Measurements from ENCODE around the gene DSCAM.

The DSCAM gene

GRCh38 chr21:40164905-40165772, 681.8 kb downstream of the DSCAM start:
- Mint-ChIP-seq H3K4me3 (no peak overlapping the region), H3K27me3 (ENCODE audit: low read depth) (no peaks in the 10 kb centered on the region), H3K4me1 (ENCODE audit: low read depth) (no peaks in the 10 kb centered on the region), H3K27ac (no peak overlapping the region), H3K36me3 (ENCODE audit: low read depth) (no peaks in the 10 kb centered on the region), H3K9me3 (peaks cover 8% of the 10 kb centered on the region)

GRCh38 chr21:40162075-40162474, 684.9 kb downstream of the DSCAM start:
- Mint-ChIP-seq H3K4me3 (no peak overlapping the region), H3K36me3 (ENCODE audit: low read depth) (no peaks in the 10 kb centered on the region), H3K4me1 (ENCODE audit: low read depth) (no peaks in the 10 kb centered on the region), H3K9me3 (no peaks in the 10 kb centered on the region), H3K27me3 (ENCODE audit: low read depth) (no peaks in the 10 kb centered on the region), H3K27ac (no peak overlapping the region)

DNA sequence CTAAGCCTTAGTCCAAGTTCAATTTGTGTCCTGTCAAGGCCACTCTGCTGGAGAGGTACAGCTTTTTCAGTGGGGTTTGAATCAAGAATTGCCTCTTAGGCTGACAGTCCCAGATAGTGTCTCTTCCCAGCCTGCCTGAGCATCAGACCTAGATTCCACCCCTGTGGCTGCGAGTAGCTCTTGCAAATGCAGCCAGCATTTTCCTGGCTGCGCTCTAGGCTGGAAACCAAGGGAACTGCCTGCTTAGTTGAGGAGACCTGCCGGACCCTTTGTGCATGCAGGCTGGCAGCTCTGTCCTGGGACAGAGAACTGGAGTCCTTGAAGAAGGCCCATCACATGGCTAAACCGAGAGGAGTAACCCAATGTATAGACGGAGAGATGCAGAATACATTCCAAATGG, 686.0 kb downstream of the DSCAM start:
- H3K4me3 Mint-ChIP-seq = no peak overlapping the region
- H3K9me3 Mint-ChIP-seq = peaks cover 4% of the 10 kb centered on the region
- H3K27me3 Mint-ChIP-seq (ENCODE audit: low read depth) = no peaks in the 10 kb centered on the region
- H3K36me3 Mint-ChIP-seq (ENCODE audit: low read depth) = no peaks in the 10 kb centered on the region
- H3K4me1 Mint-ChIP-seq (ENCODE audit: low read depth) = no peaks in the 10 kb centered on the region
- no peak overlapping the region for H3K27ac Mint-ChIP-seq

DNA sequence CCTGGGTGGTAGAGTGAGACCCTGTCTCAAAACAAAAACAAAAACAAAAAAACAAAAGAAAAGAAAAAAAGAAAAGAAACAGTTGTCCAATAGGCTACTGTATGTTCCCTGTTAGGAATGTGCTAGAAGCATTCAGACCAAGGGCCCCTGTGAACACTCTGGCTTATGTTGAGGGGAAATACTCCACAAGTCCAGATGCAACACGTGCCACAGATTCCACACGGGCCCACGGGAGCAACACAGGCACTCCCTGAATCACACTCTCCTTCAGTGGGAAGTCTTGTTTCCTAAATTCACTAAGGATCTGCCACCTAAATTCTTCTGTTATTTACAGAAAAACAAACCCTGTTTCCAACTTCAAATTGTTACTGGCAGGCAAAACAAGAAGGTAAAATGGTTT, 688.6 kb downstream of the DSCAM start:
- Mint-ChIP-seq H3K27ac (no peak overlapping the region), H3K9me3 (peaks cover 5% of the 10 kb centered on the region), H3K36me3 (ENCODE audit: low read depth) (no peaks in the 10 kb centered on the region), H3K27me3 (ENCODE audit: low read depth) (no peaks in the 10 kb centered on the region), H3K4me1 (ENCODE audit: low read depth) (no peaks in the 10 kb centered on the region), H3K4me3 (no peak overlapping the region)

DNA sequence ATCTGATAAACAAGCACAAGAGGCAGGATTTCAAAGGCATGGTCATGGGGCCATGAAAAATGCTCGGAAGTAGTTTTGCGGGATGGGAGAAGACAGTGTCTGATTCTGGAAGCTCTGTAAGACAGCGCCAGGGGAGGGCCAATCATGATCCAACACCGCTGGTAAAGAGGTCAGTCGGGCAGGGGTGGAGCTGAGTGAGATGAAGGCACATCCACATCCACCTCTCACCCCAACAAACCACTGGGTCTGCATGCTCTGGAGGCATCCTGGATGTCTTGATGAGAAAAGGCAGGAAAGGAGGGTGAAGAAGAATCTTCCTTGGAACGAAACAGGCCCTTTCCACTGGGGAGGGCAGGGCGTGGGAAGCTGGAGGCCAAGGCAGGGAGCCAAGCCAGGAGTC, 691.4 kb downstream of the DSCAM start:
- Mint-ChIP-seq H3K36me3 (ENCODE audit: low read depth) (no peaks in the 10 kb centered on the region), H3K27ac (no peak overlapping the region), H3K9me3 (peaks cover 5% of the 10 kb centered on the region), H3K4me1 (ENCODE audit: low read depth) (no peaks in the 10 kb centered on the region), H3K27me3 (ENCODE audit: low read depth) (no peaks in the 10 kb centered on the region), H3K4me3 (no peak overlapping the region)

- Mint-ChIP-seq H3K27me3 (ENCODE audit: low read depth) (no peaks in the 10 kb centered on the region), H3K4me1 (ENCODE audit: low read depth) (no peaks in the 10 kb centered on the region), H3K27ac (no peak overlapping the region), H3K4me3 (no peak overlapping the region), H3K9me3 (peaks cover 5% of the 10 kb centered on the region), H3K36me3 (ENCODE audit: low read depth) (no peaks in the 10 kb centered on the region)
Measured at GRCh38 chr21:40153351-40153750, 693.6 kb downstream of the DSCAM start.

DNA sequence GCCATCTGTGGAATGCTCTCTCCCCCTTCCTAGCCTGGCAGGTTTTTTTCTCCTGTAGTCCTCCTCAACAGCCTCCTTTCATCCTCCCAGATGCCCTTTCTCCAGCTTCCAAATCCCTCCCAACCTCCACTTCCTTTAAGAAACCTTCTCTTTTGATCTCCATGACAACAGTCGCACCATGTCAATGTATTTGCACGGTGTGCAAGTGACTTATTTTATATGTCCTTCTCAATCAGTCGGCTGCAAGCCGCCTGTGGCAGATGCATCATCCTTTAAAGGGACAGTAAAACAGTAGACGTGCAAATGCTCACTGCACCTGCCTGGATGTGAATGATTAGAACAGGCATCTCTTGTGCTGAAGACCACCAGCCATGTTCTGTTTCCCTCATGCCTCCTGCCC, 694.5 kb downstream of the DSCAM start:
- Mint-ChIP-seq H3K4me3 (no peak overlapping the region), H3K27me3 (ENCODE audit: low read depth) (no peaks in the 10 kb centered on the region), H3K9me3 (peaks cover 5% of the 10 kb centered on the region), H3K27ac (no peak overlapping the region), H3K4me1 (ENCODE audit: low read depth) (no peaks in the 10 kb centered on the region), H3K36me3 (ENCODE audit: low read depth) (no peaks in the 10 kb centered on the region)

DNA sequence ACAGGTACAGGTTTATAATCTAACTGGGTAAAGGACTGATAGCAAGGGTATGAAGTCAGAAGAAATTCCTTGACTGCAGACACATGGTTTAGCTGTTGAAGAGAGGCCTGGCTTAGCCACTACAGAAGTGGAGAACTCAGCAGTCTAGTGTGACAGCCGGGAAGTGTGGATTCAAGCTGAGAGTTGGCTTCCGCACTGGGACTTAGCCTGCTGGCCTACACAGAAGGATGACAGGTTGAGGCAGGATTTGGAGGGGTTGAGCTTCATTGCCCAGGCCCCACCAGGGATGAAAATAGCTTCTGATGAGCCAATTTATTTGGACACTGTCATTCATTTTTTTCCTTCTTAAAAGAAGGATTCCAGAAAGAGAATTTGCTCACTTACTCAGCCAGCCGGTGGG, 695.3 kb downstream of the DSCAM start:
- no peaks in the 10 kb centered on the region for H3K36me3 Mint-ChIP-seq (ENCODE audit: low read depth)
- no peak overlapping the region for H3K4me3 Mint-ChIP-seq
- H3K4me1 Mint-ChIP-seq (ENCODE audit: low read depth) = no peaks in the 10 kb centered on the region
- H3K9me3 Mint-ChIP-seq = peaks cover 5% of the 10 kb centered on the region
- H3K27ac Mint-ChIP-seq = no peak overlapping the region
- no peaks in the 10 kb centered on the region for H3K27me3 Mint-ChIP-seq (ENCODE audit: low read depth)

GRCh38 chr21:40146216-40146837, 700.6 kb downstream of the DSCAM start:
- H3K27ac Mint-ChIP-seq = no peak overlapping the region
- H3K27me3 Mint-ChIP-seq (ENCODE audit: low read depth) = no peaks in the 10 kb centered on the region
- H3K4me3 Mint-ChIP-seq = no peak overlapping the region
- no peaks in the 10 kb centered on the region for H3K4me1 Mint-ChIP-seq (ENCODE audit: low read depth)
- no peaks in the 10 kb centered on the region for H3K36me3 Mint-ChIP-seq (ENCODE audit: low read depth)
- H3K9me3 Mint-ChIP-seq = no peaks in the 10 kb centered on the region

DNA sequence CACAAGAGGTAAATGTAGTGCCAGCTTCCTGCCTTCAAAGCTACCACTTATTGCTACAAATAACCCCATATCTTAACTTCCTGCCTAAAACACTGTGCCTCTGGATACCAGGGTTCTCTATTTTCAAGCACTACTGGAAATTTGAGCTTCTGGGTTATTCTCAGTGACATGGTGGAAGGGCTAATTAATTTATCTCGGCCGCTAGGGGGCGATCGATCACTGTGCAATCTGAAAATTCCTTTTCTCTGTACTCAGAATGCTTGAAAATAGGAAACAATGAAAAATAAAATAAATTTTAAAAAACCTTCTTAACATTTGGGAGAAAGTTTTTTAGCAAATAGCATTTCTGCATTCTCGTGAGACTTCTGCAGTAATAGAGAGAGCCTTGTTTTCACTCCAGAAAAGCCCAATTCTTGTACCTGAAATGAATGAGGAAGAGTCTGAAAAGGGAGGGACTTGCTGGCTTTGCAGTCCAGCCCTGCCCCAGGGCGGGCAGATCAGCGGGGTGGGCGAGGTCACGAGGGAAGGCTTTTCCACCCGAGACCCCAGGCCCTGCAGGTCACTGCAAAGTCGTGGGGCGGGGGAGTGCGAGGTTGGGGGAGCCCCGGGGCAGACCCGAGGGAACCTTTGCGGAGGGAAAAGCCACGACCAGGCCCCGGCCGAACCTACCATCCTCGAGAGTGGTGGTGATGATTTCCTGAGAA, 703.0 kb downstream of the DSCAM start:
- Mint-ChIP-seq H3K9me3 (no peaks in the 10 kb centered on the region), H3K36me3 (ENCODE audit: low read depth) (no peaks in the 10 kb centered on the region), H3K27ac (no peak overlapping the region), H3K27me3 (ENCODE audit: low read depth) (no peaks in the 10 kb centered on the region), H3K4me3 (no peak overlapping the region), H3K4me1 (ENCODE audit: low read depth) (no peaks in the 10 kb centered on the region)

- H3K4me1 Mint-ChIP-seq (ENCODE audit: low read depth) = no peaks in the 10 kb centered on the region
- no peaks in the 10 kb centered on the region for H3K27me3 Mint-ChIP-seq (ENCODE audit: low read depth)
- H3K27ac Mint-ChIP-seq = no peak overlapping the region
- no peaks in the 10 kb centered on the region for H3K9me3 Mint-ChIP-seq
- H3K4me3 Mint-ChIP-seq = no peak overlapping the region
- H3K36me3 Mint-ChIP-seq (ENCODE audit: low read depth) = no peaks in the 10 kb centered on the region
Measured at GRCh38 chr21:40141621-40142020, 705.3 kb downstream of the DSCAM start.

GRCh38 chr21:40140675-40141074, 706.3 kb downstream of the DSCAM start:
- H3K9me3 Mint-ChIP-seq = no peaks in the 10 kb centered on the region
- no peak overlapping the region for H3K4me3 Mint-ChIP-seq
- H3K4me1 Mint-ChIP-seq (ENCODE audit: low read depth) = no peaks in the 10 kb centered on the region
- H3K27me3 Mint-ChIP-seq (ENCODE audit: low read depth) = no peaks in the 10 kb centered on the region
- no peaks in the 10 kb centered on the region for H3K36me3 Mint-ChIP-seq (ENCODE audit: low read depth)
- H3K27ac Mint-ChIP-seq = no peak overlapping the region

DNA sequence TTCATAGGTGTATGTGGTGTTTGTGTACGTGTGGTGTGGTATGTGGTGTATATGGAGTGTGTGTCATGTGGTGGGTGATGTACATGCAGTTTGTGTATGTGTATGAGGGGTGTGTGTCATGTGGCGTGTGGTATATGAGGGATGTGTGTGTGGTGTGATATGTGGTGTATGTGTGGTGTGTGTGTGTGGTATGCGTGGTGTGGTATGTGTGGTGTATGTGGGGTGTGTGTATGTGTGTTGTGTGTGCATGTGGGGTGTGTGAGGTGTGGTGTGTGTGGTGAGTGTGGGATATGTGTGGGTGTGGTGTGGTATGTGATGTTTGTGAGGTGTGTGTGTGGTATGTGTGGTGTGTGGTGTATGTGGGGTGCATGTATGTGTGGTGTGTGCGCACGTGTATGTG, 707.3 kb downstream of the DSCAM start:
- Mint-ChIP-seq H3K4me3 (no peak overlapping the region), H3K27ac (no peak overlapping the region), H3K9me3 (no peaks in the 10 kb centered on the region), H3K27me3 (ENCODE audit: low read depth) (no peaks in the 10 kb centered on the region), H3K4me1 (ENCODE audit: low read depth) (no peaks in the 10 kb centered on the region), H3K36me3 (ENCODE audit: low read depth) (no peaks in the 10 kb centered on the region)

DNA sequence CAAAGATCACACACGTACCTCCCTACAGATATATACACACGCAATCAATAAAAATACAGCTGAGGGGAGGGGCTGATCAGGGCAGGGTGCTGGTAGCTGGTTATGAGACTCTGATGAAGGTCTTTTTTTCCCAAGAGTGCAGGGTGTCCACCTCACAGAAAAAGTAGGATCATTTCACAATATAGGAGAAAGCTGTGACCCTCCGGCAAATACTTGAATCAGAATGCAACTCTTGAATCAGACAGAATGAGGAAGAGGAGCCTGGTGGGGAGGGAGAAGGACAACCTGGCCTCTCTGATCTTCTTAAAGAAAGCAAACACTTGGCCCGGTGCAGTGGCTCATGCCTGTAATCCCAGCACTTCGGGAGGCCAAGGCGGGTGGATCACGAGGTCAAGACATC, 710.4 kb downstream of the DSCAM start:
- H3K27ac Mint-ChIP-seq = no peak overlapping the region

More for the DNA sequence above, 710.4 kb downstream of the DSCAM start:
- H3K27me3 Mint-ChIP-seq (ENCODE audit: low read depth) = no peaks in the 10 kb centered on the region
- no peaks in the 10 kb centered on the region for H3K4me1 Mint-ChIP-seq (ENCODE audit: low read depth)
- H3K4me3 Mint-ChIP-seq = no peak overlapping the region
- no peaks in the 10 kb centered on the region for H3K36me3 Mint-ChIP-seq (ENCODE audit: low read depth)
- no peaks in the 10 kb centered on the region for H3K9me3 Mint-ChIP-seq
